Measurements from ENCODE around the gene SEZ6L.

SEZ6L gene

GRCh38 chr22:26134654-26135330, 34.5 kb upstream of the SEZ6L start:
- DNase-seq (ENCODE audit: low spot score) = no peak
- ChIA-PET CTCF (no interaction called here), POLR2A (ENCODE audit: low non-redundant PET) (no interaction called here)
- no peak overlapping the region for H3K27ac ChIP-seq
- no peak; the same call in 1 of the 2 replicates for TF ChIP-seq CTCF (conservative IDR thresholded peaks at IDR 0.05; ENCODE audit: low read depth)

DNA sequence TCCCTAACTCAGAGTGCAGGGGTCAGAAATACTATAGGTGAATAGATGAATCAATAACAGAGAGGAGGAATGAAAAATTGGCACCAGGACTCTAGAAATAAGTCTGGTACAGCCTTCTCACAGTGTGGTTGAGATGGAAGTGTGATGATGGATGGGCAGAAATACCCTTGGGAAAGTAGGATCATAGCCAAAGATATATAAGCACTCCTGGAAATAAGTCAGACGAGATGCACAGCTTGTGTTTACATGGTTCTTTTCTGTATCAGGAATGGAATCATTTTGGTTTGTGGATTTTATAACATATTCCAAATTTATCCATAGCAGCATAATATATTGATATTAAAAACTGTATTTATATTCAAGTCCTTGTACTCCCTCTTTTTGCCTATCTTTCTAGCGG, 33.5 kb upstream of the SEZ6L start:
- CTCF ChIA-PET = no interaction called here
- no peak for TF ChIP-seq CTCF (conservative IDR thresholded peaks at IDR 0.05; ENCODE audit: low read depth)
- POLR2A ChIA-PET (ENCODE audit: low non-redundant PET) = no interaction called here
- no peak for DNase-seq (ENCODE audit: low spot score)
- H3K27ac ChIP-seq = no peak overlapping the region

DNA sequence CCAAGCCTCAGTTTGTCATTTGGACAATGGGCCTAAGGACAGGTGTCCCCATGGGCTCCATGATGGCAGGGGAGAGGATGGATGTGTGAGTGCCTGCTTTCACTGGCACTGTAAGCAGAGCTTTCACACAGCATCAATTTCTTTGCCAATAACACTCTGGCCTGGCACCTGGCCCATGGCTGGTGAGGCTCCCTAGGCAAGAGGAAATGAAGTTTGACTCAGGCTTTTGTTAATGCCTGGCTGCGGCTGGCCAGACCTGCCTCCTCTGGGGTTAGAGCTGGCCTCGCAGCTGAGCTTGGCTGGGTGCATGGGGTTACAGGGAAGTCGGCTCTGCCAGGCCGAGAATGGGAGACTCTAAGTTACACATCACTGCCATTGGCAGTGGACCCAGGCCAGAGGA, 30.0 kb upstream of the SEZ6L start:
- ChIA-PET POLR2A (ENCODE audit: low non-redundant PET) (no interaction called here), CTCF (no interaction called here)
- TF ChIP-seq CTCF (conservative IDR thresholded peaks at IDR 0.05; ENCODE audit: low read depth) = no peak
- no peak for DNase-seq (ENCODE audit: low spot score)
- no peak overlapping the region for H3K27ac ChIP-seq

DNA sequence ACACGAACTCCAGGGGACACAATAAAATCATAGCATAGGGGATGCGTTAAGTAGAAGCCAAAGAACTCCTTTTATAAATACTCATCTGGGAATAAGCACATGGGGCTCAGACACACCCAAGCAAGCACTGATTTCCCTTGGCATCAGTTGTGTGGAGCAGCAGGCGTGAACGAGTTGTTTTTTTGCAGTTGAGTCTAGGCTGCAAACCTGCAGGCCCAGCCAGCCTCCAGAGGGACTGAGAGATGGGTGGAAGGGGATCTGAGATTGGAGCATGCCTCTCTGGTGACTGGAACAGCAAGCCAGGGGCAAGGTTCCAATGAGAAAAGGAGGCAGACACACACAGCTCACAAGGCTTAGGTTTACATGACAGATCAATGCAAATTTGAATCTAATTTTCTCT, 27.4 kb upstream of the SEZ6L start:
- POLR2A ChIA-PET (ENCODE audit: low non-redundant PET) = no interaction called here
- no peak for TF ChIP-seq CTCF (conservative IDR thresholded peaks at IDR 0.05; ENCODE audit: low read depth)
- no peak for DNase-seq (ENCODE audit: low spot score)
- no peak overlapping the region for H3K27ac ChIP-seq
- CTCF ChIA-PET = no interaction called here

GRCh38 chr22:26143806-26144325, 25.4 kb upstream of the SEZ6L start:
- ChIA-PET CTCF (interaction anchor here (0.6 kb wide), 1 partner anchor 809 kb away, joined by 3 read pairs; no protein-coding TSS in a partner anchor), POLR2A (ENCODE audit: low non-redundant PET) (no interaction called here)
- no peak for TF ChIP-seq CTCF (conservative IDR thresholded peaks at IDR 0.05; ENCODE audit: low read depth)
- no peak overlapping the region for H3K27ac ChIP-seq
- no peak for DNase-seq (ENCODE audit: low spot score)

- no peak for TF ChIP-seq CTCF (conservative IDR thresholded peaks at IDR 0.05; ENCODE audit: low read depth)
- no peak overlapping the region for H3K27ac ChIP-seq
- CTCF ChIA-PET = no interaction called here
- POLR2A ChIA-PET (ENCODE audit: low non-redundant PET) = no interaction called here
- DNase-seq (ENCODE audit: low spot score) = no peak
Observed at GRCh38 chr22:26159886-26160285, 9.4 kb upstream of the SEZ6L start.

Measured in RWPE1 (cell line).